ENCODE measurements around the gene OTULINL.

The OTULINL gene

DNA sequence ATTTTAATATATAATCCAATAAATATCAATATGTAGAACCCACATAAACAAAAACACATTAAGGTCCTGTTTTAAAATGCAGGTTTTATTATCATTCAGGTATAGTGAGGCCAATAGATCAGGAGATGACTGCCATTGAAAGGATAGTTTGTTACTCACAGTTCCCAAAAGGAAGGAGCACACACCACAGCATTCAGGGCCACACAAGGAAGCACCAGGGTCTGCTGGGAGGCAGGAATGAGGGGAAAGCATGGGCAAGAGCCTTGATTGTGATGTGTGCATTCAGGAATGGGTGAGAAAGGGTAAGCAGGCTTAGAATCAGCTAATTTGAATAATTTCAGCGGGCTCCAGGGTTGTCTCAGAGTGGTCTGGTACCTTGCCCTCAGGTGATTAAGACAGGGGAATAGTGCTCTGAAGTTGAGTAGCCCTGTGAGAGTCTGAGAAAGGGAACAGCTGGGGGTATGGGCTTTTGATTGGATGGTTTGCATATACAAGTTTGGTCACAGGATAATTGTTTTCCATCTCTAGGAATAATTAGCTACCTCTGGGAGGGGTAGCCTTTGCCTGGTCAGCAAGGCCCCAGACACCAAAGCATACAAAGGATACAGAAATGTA, 63.1 kb downstream of the OTULINL start:
- no peak overlapping the region for H3K27ac ChIP-seq (ENCODE audit: extremely low read depth, low read depth, low read length)
- TF ChIP-seq, protein P1, sequence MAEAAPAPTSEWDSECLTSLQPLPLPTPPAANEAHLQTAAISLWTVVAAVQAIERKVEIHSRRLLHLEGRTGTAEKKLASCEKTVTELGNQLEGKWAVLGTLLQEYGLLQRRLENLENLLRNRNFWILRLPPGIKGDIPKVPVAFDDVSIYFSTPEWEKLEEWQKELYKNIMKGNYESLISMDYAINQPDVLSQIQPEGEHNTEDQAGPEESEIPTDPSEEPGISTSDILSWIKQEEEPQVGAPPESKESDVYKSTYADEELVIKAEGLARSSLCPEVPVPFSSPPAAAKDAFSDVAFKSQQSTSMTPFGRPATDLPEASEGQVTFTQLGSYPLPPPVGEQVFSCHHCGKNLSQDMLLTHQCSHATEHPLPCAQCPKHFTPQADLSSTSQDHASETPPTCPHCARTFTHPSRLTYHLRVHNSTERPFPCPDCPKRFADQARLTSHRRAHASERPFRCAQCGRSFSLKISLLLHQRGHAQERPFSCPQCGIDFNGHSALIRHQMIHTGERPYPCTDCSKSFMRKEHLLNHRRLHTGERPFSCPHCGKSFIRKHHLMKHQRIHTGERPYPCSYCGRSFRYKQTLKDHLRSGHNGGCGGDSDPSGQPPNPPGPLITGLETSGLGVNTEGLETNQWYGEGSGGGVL (tag by site-specific recombination; IDR thresholded peaks at IDR 0.05), result no peak
- TF ChIP-seq ZNF266 (tag by site-specific recombination; IDR thresholded peaks at IDR 0.05; ENCODE audit: low read depth) (peak; percentile 95), ZNF549 (tag by site-specific recombination; IDR thresholded peaks at IDR 0.05) (no peak), MYNN (tag by site-specific recombination; IDR thresholded peaks at IDR 0.05; ENCODE audit: borderline replicate concordance) (no peak), ZNF776 (tag by site-specific recombination; IDR thresholded peaks at IDR 0.05; ENCODE audit: borderline replicate concordance) (no peak)
- H3K36me3 ChIP-seq (ENCODE audit: control insufficient read depth in 2 of 2, insufficient read depth in 1 of 2, low read length in 2 of 2), result no peaks in the 10 kb centered on the region
- ChIA-PET POLR2A (interaction anchor here (0.5 kb wide), 1 partner anchor 50 kb away, joined by 7 read pairs; no protein-coding TSS in a partner anchor), CTCF (interaction anchor here (0.6 to 1.3 kb wide), 4 partner anchors 293 to 1209 kb away, joined by 3 to 6 read pairs (median 4); no protein-coding TSS in a partner anchor)
- H3K4me3 ChIP-seq (ENCODE audit: low read depth, low read length), result no peak overlapping the region
- H3K9me3 ChIP-seq (ENCODE audit: control insufficient read depth, insufficient read depth, low read depth, low read length), result no peaks in the 10 kb centered on the region
- H3K4me1 ChIP-seq (ENCODE audit: control insufficient read depth, insufficient read depth, low read length), result no peaks in the 10 kb centered on the region

DNA sequence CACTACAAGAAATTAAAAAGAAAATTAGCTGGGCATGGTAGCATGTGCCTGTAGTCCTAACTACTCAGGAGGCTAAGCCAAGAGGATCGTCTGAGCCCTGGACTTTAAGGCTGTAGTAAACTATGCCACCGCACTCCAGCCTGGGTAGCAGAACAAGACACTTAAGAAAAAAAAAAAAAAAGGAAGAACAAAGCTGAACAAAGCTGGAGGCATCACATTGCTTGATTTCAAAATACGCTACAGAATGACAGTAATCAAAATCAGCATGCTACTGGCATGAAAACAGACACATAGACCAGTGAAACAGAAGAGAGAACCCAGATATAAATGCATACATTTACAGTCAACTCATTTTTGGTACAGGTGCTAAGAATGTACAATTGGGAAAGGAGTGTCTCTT, 68.5 kb downstream of the OTULINL start:
- no peak overlapping the region for H3K27ac ChIP-seq (ENCODE audit: extremely low read depth, low read depth, low read length)
- no peaks in the 10 kb centered on the region for H3K9me3 ChIP-seq (ENCODE audit: control insufficient read depth, insufficient read depth, low read depth, low read length)
- H3K4me1 ChIP-seq (ENCODE audit: control insufficient read depth, insufficient read depth, low read length), result no peaks in the 10 kb centered on the region
- POLR2A ChIA-PET, result no interaction called here
- TF ChIP-seq ZNF610 (tag by site-specific recombination; IDR thresholded peaks at IDR 0.05; ENCODE audit: borderline replicate concordance) (no peak), ZFP3 (tag by site-specific recombination; IDR thresholded peaks at IDR 0.05; ENCODE audit: low read depth) (no peak), ZNF571 (tag by site-specific recombination; IDR thresholded peaks at IDR 0.05) (no peak), GLIS2 (tag by site-specific recombination; IDR thresholded peaks at IDR 0.05) (no peak), ZNF677 (tag by site-specific recombination; IDR thresholded peaks at IDR 0.05) (no peak), ZNF335 (tag by site-specific recombination; conservative IDR thresholded peaks at IDR 0.05) (no peak), ZNF558 (tag by site-specific recombination; IDR thresholded peaks at IDR 0.05) (no peak)
- TF ChIP-seq, protein P2, sequence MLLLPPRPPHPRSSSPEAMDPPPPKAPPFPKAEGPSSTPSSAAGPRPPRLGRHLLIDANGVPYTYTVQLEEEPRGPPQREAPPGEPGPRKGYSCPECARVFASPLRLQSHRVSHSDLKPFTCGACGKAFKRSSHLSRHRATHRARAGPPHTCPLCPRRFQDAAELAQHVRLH (tag by site-specific recombination; IDR thresholded peaks at IDR 0.05), result no peak
- TF ChIP-seq, protein P3, sequence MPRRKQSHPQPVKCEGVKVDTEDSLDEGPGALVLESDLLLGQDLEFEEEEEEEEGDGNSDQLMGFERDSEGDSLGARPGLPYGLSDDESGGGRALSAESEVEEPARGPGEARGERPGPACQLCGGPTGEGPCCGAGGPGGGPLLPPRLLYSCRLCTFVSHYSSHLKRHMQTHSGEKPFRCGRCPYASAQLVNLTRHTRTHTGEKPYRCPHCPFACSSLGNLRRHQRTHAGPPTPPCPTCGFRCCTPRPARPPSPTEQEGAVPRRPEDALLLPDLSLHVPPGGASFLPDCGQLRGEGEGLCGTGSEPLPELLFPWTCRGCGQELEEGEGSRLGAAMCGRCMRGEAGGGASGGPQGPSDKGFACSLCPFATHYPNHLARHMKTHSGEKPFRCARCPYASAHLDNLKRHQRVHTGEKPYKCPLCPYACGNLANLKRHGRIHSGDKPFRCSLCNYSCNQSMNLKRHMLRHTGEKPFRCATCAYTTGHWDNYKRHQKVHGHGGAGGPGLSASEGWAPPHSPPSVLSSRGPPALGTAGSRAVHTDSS (tag by site-specific recombination; IDR thresholded peaks at IDR 0.05), result no peak
- TF ChIP-seq, protein P4, sequence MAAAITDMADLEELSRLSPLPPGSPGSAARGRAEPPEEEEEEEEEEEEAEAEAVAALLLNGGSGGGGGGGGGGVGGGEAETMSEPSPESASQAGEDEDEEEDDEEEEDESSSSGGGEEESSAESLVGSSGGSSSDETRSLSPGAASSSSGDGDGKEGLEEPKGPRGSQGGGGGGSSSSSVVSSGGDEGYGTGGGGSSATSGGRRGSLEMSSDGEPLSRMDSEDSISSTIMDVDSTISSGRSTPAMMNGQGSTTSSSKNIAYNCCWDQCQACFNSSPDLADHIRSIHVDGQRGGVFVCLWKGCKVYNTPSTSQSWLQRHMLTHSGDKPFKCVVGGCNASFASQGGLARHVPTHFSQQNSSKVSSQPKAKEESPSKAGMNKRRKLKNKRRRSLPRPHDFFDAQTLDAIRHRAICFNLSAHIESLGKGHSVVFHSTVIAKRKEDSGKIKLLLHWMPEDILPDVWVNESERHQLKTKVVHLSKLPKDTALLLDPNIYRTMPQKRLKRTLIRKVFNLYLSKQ (tag by site-specific recombination; IDR thresholded peaks at IDR 0.05; ENCODE audit: borderline replicate concordance), result no peak
- H3K4me3 ChIP-seq (ENCODE audit: low read depth, low read length), result no peak overlapping the region
- CTCF ChIA-PET, result interaction anchor here (0.6 to 4.7 kb wide), 7 partner anchors 250 to 693 kb away, joined by 3 to 54 read pairs (median 4); no protein-coding TSS in a partner anchor
- H3K36me3 ChIP-seq (ENCODE audit: control insufficient read depth in 2 of 2, insufficient read depth in 1 of 2, low read length in 2 of 2), result no peaks in the 10 kb centered on the region
